ENCODE measurements around the gene PRKCE.

PRKCE gene

GRCh38 chr2:46181306-46181705, 529.8 kb downstream of the PRKCE start:
- FAIRE-seq (no peak), DNase-seq (ENCODE audit: insufficient read length, low spot score) (no peak)
- no peak for TF ChIP-seq CTCF (IDR thresholded peaks at IDR 0.05; ENCODE audit: insufficient read depth, missing control alignments)

GRCh38 chr2:46181789-46182530, 530.5 kb downstream of the PRKCE start:
- FAIRE-seq (no peak), DNase-seq (ENCODE audit: insufficient read length, low spot score) (no peak)
- no peak for TF ChIP-seq CTCF (IDR thresholded peaks at IDR 0.05; ENCODE audit: insufficient read depth, missing control alignments)

DNA sequence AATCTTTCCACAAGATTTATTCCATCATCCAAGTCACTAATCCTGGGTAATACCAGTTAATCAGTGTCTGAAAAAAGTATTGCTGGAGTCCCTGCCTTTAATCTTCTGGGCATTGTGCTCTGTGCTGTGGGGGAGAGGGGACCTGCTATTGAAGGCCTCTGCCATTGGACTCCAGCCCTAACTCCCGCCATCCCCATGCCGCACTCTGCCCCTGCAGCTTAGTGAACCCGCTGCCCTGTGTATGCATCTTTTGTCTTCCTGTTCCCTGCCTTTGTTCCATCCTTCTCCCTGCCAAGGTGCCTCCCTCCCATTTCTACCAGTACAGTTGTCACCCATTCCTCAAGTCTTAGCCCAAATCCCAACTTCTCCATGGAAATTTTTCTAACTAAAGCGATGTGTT, 532.0 kb downstream of the PRKCE start:
- TF ChIP-seq CTCF (IDR thresholded peaks at IDR 0.05; ENCODE audit: insufficient read depth, missing control alignments), result no peak
- FAIRE-seq, result no peak
- peak; percentile 50 for DNase-seq (ENCODE audit: insufficient read length, low spot score)

DNA sequence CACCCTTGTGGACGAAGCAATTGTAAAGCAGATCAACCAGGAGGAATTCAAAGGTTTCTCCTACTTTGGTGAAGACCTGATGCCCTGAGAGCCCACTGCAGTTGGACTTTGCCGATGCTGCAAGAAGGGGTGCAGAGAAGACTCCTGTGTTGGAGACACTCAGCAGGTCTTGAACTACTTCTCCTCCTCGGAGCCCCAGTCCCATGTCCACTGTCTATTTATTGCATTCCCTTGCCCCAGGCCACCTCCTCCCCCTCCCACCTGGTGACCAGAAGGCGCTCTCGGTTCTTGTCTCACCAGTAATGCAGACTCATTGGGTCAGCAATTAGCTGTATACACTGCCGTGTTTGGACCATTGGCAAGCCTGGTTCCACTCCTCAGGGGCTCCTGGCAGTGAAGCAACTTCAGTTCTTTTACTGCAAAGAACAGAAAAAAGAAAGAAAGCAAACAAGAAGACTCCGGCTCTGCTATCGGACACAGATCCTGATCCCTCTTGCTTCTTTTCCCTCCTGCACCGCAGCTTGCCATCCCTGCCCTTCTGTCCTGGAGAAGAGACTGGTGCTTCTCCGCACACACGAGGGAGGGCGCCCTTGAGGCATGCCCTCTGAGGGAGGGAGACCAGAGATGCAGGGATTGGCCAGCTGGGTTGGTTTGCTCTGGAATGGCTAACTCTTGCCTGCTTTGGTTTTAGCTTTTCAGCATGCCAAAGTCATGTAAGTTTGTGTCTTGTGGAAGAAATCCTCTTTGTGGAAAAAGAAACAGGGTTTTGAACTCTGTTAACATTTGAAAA, 533.5 kb downstream of the PRKCE start:
- DNase-seq (ENCODE audit: insufficient read length, low spot score) (no peak), FAIRE-seq (no peak)
- no peak for TF ChIP-seq CTCF (IDR thresholded peaks at IDR 0.05; ENCODE audit: insufficient read depth, missing control alignments)

- TF ChIP-seq CTCF (IDR thresholded peaks at IDR 0.05; ENCODE audit: insufficient read depth, missing control alignments), result no peak
- FAIRE-seq (no peak), DNase-seq (ENCODE audit: insufficient read length, low spot score) (no peak)
Observed at GRCh38 chr2:46187112-46187618, 535.7 kb downstream of the PRKCE start.

GRCh38 chr2:46188041-46188716, 536.7 kb downstream of the PRKCE start:
- TF ChIP-seq CTCF (IDR thresholded peaks at IDR 0.05; ENCODE audit: insufficient read depth, missing control alignments), result no peak
- DNase-seq (ENCODE audit: insufficient read length, low spot score) (no peak), FAIRE-seq (no peak)

Data from D721Med (cell line).